Measurements from ENCODE around the gene U2SURP.
"Not testable (repeated sequence)": the region's sequence is repeated elsewhere in the genome, so short reads cannot be mapped to it uniquely, and the experiment has no call there.

The U2SURP gene

DNA sequence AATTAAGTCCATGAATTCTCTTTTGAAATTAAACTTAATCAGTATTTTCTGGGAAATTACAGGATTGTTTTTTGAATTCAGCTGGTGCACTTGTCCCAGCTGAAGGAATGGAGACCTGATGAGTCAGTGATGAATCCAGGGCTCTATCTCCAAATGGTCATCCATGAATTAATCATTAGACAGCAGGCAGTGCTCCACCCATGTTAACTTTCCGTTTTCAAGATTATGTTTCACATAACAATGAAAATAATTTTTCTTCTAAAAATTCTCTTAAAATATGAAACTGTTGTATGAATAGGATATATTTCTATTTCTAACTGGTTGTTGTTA is 24.0 kb upstream of the U2SURP start:
- no peak for DNase-seq

GRCh38 chr3:142981108-142981507 is 20.3 kb upstream of the U2SURP start:
- DNase-seq: no peak

DNA sequence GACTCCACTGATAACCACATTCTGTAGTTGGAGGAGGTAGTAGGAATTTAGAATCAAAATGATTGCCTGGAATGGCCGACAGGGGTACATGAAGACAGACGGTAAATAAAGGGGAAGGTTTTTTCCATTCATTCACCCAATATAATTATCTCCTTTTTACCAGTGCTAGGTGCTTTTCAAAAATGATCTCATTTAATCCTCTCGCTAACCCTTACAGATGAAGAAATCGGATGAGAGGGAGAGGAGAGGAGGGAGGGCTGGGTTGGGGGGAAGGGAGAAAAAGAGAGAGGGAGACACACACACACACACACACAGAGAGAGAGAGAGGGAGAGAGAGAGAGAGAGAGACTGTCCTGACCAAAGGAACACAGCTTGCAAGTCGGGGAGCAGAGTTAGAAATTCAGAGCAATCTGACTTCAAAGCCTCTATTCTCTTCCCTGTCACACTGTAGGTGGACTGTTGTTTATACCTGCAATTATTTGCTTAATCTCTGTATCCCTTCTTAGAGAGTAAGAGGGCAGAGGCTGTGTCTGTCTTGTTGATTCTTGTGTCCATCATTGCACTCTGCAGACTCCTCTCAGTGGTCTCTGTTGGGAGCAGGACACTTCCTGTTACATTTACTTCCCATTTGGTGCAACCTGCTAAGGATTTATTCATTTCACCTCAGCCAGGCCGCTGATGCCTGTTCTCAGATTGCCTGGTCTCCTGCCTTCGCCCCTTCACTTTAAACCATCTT is 19.2 kb upstream of the U2SURP start:
- DNase-seq: no peak

- DNase-seq: no peak
Observed at GRCh38 chr3:142983318-142983717, 18.1 kb upstream of the U2SURP start.

GRCh38 chr3:142984255-142984654 is 17.1 kb upstream of the U2SURP start:
- DNase-seq: no peak

- DNase-seq: no peak
Observed at GRCh38 chr3:142987080-142987700, 14.2 kb upstream of the U2SURP start.

- DNase-seq: no peak
Observed at GRCh38 chr3:142987707-142988106, 13.7 kb upstream of the U2SURP start.

- not testable (repeated sequence) for DNase-seq
Observed at GRCh38 chr3:142988221-142988620, 13.1 kb upstream of the U2SURP start.

GRCh38 chr3:142988826-142989225 is 12.5 kb upstream of the U2SURP start:
- not testable (repeated sequence) for DNase-seq

DNA sequence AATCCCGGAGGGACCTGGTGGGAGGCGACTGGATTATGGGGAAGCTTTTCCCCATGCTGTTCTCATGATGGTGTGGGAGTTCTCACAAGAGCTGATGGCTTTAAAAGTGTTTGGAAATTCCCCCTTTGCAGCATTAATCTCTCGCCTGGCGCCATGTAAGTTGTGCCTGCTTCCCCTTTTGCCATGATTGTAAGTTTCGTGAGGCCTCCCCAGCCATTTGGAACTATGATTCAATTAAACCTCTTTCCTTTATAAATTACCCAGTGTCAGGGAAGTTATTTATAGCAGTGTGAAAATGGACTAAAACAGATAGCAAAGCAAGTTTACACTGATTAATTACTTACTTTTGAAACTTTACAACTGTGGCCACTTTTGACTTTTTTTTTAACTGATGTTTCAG is 10.6 kb upstream of the U2SURP start:
- no peak for DNase-seq

- DNase-seq: no peak
Observed at GRCh38 chr3:142992323-142992722, 9.0 kb upstream of the U2SURP start.

- peak; percentile 33 for DNase-seq
Observed at GRCh38 chr3:142993958-142994442, 7.4 kb upstream of the U2SURP start.

- no peak for DNase-seq
Observed at GRCh38 chr3:142997330-142997729, 4.0 kb upstream of the U2SURP start.

GRCh38 chr3:142998439-142998838 is 2.9 kb upstream of the U2SURP start:
- DNase-seq: no peak

DNA sequence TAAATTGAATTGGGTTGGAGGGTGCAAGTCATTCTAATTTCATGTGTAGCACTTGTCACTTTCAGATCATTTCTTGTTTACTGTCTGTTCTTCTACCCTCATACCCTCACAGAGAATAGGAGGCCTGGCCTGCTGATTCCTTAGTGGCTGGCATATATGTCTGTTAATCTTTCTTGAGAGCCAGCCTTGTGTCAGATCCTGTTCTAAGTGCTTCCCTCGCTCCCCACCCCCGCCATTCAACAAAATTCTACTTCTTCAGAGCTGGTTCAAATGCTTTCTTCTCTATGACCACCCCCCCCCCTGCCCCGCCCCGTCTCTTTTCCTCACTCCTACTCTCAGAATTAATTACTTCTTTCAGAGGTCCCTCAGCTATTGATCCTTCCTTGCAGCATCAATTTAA is 1.5 kb upstream of the U2SURP start:
- no peak for DNase-seq

- DNase-seq: no peak
Observed at GRCh38 chr3:143000528-143000927, 842 bp upstream of the U2SURP start.

- no peak for DNase-seq
Observed at GRCh38 chr3:143001034-143001368, 369 bp upstream of the U2SURP start.

DNA sequence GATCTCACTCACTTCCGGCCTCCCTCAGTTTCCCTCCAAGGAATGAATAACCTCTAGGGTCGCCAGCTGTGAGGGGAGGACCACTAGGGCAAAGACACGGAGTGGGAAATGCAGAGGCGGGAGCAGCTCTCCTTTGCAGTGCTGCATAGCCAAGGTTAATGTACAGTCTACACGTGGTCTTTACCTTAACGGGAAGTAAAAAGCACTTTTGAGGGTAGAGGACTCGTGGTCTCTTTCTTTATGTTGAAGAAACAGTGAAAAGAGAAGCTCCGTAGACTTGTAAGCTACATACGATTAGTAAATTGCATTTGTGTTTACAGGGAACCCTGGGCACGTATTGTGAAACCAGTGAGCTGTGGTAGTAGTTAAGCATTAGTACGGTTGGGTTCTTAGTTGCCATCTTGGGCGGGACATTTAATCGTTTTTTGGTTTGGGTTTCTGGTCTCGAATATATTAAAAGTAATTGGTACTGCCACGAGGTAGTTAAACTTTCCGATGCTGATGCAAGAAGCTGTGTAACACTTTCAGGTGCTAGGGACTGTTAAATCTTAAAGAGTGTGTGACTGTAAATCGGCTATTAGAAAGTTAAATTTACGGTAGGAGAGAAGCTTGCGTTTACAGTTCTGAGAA is 828 bp downstream of the U2SURP start:
- no peak for DNase-seq

DNA sequence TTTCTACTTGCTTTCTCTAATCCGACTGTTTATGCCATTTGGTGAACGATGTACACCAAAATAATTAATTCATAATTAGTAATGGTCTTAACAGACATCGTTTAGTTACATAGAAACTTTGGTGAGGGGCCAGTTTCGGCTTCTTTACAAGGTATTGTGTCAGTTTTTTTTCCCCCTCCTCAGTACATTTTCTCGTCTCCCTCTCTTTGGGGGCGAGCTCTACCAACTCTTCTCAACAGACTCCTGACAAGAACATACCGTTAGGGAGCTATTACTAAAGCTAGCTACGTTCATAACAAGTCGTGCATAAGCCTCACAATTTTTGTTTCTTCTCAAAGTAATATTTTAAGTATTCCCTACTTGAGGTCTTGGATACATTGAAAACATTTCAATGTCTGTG is 1.4 kb downstream of the U2SURP start:
- DNase-seq: no peak

- no peak for DNase-seq
Observed at GRCh38 chr3:143004823-143005222, 3.5 kb downstream of the U2SURP start.

GRCh38 chr3:143010024-143010423 is 8.7 kb downstream of the U2SURP start:
- no peak for DNase-seq

DNA sequence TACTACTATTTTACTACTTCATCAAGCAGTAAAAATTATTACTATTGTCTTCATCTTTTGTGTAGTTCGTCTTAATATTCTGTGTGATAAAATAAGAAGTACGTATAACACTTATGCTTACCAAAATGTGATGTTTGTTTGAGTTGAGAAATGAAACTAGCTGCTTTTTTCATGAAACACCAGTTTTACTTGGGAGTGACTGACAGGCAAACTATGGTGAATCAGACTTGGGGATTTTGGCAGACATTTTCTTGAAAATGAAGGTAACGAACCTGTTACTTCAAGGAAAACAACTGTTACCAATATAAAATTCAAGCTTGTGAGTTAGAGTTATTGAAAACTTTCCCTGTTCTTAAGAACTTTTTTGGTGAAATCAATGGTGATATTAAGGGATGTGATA is 10.3 kb downstream of the U2SURP start:
- no peak for DNase-seq

- no peak for DNase-seq
Observed at GRCh38 chr3:143014921-143015320, 13.6 kb downstream of the U2SURP start.

DNA sequence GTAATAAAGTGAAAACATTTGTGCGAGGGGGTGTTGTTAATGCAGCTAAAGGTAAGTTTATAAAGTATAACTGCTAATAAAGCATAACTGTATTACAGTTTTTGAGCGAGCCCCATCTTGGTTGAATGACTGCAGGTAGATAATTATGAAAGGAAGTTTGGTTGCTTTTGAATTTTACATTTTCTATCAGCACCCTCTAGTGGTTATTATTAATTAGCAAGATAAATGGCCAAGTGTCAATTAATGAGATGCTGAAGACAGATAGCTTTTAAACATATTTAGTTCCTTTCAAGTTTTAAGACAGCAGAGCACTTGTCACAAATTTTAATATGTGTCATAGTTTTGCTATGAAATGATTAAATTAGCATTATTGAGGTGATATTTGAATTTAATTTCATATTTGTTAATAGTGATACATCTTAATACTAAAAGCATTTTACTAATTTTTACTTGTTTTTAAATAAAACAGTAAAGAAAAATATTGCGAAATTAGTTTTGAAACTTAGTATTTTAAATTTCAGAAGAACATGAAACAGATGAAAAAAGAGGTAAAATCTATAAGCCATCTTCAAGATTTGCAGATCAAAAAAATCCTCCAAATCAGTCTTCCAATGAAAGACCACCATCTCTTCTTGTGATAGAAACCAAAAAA is 15.1 kb downstream of the U2SURP start:
- DNase-seq: no peak
